GM21390 (cell line): Measurements from ENCODE around the gene SLC35E1.
A peak's percentile ranks its signal among the peaks of the same experiment; 100 is the strongest.

Experiments
- ATAC-seq: cut with Tn5 transposase; IDR thresholded peaks from one replicate; pipeline ENCODE4 v1.9.1; 2021; ENCODE audit not compliant: unreplicated experiment

The SLC35E1 gene

DNA sequence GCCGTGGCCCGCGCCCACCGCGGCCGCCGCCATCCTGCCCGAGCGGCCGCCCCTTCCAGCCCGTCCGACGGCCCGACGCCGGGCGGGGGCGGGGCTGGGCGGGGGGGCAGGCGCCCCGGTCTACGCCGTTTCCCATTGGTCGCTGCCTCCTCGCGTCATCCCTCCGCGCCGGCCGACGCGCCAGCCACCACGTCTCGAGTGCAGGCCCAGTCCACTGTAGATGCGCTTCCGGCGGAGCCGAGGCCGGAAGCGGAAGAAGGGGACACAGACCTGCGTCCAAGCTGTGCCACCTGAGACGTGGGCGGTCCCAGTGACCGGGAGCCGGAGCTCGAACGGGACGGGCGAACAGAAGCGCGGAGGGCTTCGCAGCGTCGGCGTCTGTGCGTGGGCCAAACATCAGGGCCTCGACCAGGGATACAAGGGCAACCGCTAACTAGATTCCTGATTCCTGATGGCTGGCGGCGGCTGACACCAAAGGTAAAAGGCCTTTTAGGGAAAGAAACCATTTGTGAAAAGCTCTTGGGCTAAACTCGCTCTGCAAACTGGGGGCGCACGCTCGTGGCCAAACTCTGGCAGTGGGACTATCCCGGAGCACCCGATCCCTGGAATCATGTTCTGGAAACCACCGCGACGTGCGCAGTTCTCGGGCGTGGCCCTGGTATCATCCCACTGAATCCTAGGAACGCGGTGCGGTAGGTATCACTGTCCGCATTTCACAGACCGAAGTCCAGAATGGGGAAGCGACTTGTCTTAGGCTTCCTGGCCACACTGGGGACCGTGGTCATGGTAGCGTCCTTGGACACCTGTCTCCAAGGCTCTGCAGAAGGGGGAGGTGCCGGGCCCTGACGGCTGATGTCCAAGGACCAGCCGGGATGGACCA is at the start of gene SLC35E1:
Gene SLC35E1, minus strand, starts transcription at position 84 of the 880 bp plus-strand sequence. Its CDS starts 51 bp downstream, at position 33.
- ATAC-seq: peak; percentile 75

DNA sequence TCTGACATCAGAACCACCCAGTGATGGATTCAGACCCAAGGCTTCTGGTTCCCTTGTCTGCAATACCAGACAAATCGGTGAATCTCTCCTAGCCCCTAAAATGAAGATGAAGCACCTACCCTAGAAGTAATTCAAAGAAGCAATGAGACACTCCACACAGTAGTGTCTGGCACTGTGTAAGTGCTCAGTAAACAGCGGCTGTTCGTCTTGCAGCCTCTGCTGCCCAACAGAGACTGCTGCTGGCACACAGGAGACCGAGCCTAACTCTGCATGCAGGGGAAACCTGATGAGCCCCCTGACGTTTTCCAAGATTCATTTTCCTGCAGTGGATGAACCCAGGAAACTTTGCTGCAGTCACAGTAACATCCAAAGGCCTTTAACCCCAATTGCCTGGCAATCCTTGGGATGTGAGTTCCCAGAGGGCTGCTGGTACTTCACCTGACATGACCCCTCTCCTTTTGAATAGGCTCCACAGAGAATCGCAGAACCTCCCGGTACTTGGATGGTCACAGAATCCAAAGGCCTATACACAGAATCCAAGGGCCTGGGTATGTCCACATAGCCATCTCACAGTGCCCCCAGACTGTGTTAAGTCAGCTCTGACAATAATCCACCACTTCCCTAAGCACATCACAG is 49.1 kb upstream of the SLC35E1 start:
- ATAC-seq: no peak

DNA sequence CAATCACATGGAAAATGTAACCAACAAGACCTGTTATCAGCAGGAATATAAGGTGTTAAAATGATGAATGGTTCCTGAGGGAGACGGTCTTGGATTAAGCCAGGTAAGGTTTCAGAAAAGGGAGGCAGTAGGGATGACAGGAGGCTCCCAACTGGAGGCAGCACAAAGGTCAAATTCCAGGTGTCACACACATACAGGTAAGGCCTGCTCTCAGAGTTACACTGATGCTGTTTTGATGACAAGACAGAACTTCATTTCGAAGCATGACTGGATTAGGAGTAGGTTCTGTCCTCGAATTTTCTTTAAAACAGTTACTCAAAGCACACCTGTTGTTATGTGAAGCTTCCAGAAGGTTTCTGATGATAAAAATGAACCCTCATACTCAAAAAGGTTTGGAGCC is 48.4 kb upstream of the SLC35E1 start:
- no peak for ATAC-seq

DNA sequence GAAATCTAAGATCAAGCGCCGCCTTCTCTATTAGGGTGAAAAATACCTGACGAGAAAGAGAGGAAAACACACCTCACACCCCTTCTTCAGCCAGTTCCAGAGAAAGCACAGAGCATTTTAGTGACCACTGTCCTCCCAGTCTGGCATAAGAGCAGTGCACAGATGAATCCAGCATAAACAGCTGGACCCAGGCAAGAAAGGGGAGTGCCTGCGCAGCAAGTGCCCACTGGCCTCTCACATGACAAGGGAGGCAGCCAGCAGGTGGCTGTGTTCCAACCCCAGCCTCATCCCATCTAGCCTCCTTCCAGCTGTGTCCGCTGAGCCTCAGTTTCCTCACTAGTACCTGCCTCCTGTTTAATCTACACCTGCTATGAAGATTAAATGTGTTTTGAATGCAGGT is 47.8 kb upstream of the SLC35E1 start:
- ATAC-seq: no peak

DNA sequence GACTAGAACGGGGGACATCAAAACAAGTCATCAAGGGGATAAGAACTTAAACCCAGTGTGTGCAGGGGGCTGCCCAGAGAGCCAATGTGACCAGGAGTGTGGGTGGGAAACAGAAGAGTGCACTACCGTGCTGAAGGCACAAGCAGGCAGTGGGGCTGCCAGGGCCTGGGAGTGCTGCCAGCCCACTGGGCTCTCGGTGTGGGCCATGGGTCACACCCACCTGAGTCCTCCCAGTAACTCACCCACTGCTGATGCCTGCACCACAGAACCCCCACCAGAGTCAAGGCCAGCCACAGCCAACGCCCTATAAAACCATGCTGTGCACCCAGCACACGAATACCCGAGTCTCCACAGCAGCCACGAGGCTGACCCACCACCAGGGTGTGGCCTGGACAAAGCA is 47.2 kb upstream of the SLC35E1 start:
- ATAC-seq: no peak

DNA sequence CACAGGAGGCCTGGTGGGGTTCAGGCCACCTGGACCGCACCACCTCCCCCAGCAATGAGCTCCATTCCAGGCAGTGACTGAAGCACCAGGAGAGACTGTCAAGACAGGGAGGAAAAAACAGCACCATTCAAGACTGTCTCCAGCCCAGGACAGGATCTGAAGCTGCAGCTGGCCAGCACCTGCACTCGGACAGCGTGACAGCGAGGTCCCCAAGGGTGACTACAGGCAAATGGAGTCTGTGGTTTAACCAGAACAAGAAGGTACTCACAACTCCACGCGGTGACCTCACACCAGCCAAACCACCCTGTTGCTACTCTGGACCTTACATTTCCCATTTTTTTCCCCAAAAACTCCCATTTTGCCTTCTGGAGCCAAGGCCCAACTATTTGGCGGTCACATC is 46.0 kb upstream of the SLC35E1 start:
- ATAC-seq: no peak

DNA sequence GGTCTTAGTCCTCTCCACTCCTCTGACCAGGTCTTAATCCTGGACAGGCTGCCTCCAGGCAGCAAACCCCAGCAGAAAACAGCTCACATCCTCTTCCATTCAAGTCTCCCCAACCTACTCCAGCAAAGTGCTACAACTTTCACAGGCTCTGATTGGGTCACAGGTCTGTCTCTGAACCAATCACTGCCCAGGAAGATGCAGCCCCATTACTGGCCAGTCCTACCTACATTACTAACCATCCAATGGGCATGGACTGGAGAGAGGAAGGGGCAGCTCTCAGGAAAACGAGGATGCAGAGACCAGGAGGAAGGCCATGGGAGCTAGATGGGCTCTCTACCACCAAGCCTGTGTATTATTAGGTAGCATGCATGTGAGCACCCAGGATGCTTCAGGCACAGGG is 43.6 kb upstream of the SLC35E1 start:
- no peak for ATAC-seq

DNA sequence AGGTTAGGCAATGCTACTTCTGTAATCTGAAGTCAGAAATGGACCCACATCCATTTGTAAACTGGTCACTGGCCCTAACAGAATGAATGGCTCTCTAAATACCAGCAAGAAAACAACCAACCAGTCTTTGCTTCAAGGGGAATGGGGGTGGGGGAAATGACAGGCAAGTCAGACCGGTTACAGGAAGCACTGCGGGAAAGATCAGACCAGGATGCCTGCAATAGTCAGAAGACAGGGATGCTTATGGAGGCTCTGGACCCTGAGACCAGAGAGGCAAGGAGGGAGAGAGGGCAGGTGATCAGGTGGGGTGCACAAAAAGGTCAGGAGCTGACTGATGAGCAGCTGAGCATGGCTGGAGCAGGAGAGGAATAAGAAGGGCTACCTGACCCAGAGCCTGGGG is 42.7 kb upstream of the SLC35E1 start:
- no peak for ATAC-seq

DNA sequence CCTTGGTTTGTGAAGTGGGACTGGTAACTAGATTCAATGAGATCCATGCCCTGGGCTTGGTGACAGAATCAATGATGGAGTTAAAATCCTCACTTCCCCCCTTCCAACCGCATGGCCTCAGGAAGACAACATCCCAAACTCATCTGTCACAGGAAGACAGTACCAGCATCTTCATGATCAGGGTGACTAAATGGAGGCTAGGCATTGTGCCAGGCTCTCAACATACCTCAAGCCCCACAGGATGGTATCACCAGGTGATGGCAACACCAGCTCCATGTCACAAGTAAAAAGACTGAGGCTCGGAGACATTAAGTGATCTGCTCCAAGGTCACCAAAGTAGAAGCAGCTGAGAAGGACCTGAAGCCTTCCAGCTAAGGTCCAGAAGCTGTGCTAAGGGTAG is 41.6 kb upstream of the SLC35E1 start:
- no peak for ATAC-seq

DNA sequence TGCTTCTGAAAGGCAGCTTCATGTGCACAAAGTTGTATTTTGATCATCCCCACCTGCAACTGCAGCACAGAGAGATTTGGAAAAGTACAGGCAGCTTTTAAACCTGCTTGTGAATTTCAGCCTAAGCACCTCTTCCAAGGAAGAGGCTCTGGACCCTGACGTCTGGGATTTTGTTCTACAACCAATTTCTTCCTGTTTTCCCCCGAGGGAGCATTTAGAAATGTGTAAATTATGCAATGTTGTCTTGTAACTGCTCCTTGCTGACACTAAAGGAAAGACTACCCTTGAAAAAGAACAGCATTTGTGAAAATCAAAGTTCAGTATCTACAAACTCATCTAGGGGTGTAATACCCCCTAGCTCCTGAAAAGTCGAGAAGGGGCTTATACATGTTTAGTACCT is 40.4 kb upstream of the SLC35E1 start:
- ATAC-seq: no peak

DNA sequence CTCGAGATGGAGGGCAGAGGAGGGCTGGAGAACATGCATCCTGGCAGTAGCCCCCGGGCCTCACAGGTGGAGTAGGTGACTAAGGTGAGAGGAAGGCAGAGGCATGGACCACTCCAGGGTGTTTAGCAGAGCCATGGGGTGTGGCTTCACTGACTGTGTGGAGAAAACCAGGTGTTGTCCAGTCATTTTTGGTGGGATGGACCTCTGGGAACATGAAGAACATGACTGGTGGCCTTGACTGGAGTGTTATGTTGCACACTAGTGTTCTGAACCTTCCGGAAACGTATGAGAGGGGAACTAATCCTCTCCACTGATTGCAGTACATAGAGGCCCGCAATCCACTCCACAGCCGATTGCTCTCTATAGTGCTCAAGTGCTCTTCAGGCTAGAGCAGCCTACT is 38.9 kb upstream of the SLC35E1 start:
- no peak for ATAC-seq

DNA sequence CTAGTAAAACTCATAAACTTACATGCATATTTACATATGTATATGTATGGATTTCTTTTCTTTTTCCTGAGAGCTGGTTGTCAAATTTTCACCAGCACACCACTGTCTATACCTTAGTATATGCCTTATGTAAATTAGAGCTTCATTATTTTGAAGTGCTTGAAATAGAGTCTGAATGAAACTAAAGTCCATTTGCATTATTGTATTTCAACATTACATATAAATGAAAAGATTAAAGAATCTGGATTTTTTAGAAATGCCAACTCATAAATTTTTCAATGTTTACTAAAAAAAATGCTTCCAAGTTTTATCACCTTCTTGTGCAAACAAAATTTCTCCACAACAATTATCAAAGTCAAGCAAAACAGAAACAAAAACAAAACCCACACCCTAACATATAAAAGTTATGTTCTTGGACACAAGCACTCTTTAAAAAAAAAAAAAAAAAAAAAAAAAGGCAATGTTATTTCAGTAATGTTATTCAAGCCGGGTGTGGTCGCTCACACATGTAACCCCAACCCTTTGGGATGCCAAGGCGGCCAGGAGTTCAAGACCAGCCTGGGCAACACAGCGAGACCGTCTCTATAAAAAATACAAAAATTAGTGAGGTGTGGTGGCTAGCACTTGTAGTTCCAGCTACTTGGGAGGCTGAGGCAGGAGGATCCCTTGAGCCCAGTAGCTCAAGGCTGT is 37.4 kb upstream of the SLC35E1 start:
- ATAC-seq: no peak

DNA sequence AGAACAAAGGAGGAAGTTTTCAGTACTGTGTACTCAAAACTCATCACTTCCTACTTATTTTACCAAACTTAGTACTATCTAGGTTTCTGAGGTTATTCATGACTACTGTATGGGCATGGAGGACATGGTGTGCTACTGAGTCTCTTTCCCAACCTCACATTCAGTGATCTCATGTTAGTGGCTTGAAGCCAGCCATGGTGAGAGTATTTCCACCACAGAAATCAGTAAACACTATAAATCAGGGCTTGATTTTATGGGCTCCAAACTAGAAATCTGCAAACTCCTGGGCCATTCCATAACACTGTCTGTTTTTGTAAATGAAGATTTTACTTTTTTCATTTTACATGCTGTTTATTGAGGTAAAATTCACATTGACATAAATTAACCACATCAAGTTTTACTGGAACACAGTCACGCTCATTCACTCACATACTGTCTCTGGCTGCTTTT is 36.1 kb upstream of the SLC35E1 start:
- no peak for ATAC-seq

DNA sequence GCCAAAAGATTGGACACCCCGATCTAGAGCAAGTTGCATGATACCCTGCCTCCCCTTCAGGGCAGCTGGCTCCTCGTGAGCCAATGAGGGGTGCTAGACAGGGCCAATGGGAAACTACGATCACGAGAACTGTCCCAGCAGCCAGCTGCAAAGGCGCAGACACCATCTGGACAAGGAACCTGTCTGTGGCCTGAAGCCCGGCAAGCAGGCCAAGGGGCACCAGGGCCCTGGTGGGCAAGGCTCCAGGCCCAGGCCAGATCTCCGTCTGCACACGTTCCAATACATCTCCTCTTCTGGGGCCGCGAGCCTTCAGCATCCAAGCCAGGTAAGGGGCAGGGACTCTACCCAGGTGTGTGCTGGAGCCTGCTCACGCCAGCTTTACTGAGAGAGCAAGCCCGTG is 35.6 kb upstream of the SLC35E1 start:
- no peak for ATAC-seq

DNA sequence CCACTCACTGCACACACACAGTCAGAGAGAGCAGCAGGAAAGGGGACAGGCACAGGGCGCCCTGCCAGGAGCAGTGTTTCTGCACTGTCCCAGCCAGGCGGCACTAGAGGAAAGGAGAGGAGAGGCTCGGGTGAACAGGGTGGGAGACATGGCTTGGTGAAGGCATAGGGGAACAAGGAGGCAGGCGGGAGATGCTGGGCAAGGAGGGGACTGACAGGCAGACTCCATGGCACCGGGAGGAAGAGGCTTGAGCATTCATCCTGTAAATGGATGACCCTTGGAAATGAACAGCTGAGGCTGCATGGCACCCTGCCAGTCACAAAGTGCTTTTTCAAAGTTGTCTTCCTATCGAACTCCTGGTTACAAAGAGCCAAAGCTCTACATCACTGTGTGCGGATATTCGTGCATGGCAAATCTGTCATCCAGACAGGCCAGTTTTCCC is 33.4 kb upstream of the SLC35E1 start:
- ATAC-seq: no peak

DNA sequence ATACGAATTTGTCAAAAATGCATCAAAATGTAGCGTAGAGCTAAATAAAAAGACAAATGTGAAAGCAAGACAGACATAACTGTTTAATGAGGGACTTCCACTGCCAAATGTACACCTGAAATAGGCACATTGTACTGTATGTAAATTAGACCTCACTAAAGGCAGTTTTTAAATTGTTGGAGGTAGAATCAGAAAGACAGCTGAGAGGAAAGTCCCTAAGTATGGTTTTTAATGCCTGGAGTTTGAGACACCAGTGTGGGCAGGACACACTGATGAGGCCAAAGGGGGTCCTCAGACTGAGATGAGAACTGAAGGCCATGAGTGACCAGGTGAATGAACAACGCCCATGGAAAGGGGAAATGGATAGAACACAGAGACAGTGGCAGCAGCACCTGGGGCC is 32.9 kb upstream of the SLC35E1 start:
- ATAC-seq: no peak

DNA sequence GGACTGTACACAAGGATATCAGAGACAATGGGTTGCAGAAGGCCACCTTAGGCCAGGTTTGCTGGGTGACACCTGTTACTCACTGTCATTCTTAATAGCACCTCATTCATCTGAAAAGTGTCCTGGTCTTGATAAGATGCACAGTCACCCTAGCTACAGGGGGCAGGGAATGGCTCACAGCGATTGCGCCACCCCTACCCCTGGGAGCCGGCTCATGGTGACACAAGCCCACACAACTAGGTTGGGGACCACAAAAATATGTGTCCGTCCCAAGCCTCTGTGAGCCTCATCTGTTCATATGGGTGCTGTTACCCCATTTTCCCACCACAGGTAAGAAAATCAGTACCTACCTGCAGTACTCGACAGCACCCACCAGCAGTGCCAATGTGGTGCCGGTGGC is 32.4 kb upstream of the SLC35E1 start:
- ATAC-seq: no peak

DNA sequence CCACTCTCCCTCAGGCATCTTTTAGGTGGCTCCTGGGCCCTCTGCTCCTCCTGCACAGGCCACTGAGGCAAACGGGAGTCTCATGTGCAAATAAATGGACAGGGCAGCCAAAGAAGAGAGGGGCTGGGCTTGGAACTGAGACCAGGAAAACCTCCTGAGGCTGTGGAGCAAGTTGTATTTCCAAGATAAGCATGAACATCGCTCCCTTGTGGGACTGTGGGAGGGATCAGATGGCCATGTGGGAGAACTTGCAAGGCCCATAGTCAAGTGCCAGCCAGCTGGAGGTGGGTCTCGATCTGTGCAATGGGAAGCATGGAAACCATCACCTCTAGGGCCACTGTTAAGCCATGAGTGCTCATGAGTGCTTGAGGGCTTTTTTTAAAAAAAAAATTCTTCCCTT is 30.9 kb upstream of the SLC35E1 start:
- ATAC-seq: no peak

DNA sequence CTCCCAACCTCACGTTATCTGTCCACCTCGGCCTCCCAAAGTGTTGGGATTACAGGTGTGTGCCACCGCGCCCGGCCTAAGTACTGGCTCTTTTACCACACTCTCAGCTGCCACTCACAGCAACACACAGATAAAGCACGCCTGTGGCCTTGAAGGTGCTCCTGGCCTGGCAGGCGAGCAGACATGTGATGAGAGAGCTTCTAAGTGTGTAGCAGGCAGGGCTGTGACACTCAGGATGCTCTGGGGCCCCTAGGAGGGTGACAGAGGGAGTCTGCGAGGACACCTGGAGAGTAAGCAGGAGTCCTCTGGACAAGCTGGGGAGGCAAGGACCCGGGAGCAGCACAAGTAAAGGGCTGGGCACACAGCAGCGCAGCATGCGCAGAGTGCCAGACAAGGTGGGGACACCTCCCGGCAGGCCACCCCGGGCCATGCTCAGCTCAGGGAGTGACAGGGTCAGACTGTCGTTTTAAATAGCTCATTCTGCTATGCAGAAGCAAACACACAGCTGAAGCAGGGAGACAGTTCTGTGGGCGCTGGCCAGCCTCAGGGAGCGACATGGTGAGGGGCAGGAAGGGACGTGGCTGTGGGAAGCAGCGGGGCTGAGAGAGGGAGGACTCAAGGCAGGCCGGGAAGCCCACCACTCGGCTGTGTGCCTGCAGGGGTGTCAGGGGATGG is 29.3 kb upstream of the SLC35E1 start:
- ATAC-seq: no peak

DNA sequence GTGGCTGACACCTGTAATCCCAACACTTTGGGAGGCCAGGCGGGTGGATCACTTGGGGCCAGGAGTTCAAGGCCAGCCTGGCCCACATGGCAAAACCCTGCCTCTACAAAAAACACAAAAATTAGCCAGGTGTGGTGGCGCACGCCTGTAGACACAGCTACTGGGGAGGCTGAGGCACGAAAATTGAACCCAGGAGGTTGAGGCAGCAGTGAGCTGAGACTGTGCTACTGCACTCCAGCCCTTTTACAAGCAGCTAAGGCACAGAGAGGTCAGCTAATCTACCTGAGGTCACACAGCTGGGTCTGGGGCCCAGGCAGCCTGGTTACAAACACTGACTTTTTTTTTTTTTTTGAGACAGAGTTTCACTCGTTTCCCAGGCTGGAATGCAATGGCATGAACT is 28.6 kb upstream of the SLC35E1 start:
- ATAC-seq: no peak

DNA sequence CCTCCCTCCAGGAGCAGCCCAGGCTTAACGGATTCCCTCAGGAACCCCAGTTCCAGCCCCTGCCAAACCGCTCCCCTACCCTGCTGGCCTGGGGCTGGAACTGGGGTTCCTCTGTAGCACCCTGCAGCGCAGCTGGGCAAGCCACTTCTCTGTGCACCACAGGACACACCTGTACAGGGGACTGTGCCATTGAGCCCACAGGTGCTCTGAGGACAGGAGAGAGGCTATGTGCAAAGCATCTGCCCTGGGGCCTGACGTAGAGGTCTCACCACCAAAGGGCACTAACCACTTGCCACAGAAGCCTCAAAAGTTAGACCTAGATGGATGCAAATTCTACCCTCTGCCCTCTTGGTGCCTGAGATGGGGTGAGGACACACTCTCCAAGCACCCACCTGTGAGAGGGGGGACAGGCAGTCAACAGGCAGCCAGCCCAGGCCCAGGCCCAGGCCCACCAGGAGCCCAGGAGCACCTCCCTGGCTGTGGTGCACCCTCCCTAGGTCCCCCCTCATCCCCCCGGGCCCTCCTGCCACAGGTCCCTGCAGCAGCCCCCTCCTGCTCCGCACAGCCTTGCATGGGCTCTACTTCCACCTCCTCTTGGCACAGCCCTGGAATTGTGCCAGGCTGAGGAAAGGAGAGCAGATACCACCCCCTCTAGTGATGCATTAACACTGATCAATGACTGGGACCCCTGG is 27.6 kb upstream of the SLC35E1 start:
- ATAC-seq: no peak
